Measurements from ENCODE around the gene STAT1. TPM values are rescaled to one million over a fixed set of nuclear protein-coding genes. Genes with fewer than 3 reads are reported as not detected.
"Not testable (repeated sequence)": the region's sequence is repeated elsewhere in the genome, so short reads cannot be mapped to it uniquely, and the experiment has no call there.

Gene STAT1
- total and polyA plus RNA-seq, 2 donors, result 77.8 to 201 TPM

GRCh38 chr2:190995315-190995714 lies 18.7 kb downstream of the STAT1 start:
- not testable (repeated sequence) for H3K4me1 ChIP-seq (ENCODE audit: control insufficient read depth in 2 of 2, insufficient read depth in 2 of 2, low read length in 2 of 2); H3K27ac ChIP-seq (ENCODE audit: low read depth in 1 of 2, low read length in 1 of 2); DNase-seq (ENCODE audit: low read depth in 6 of 9, low spot score in 9 of 9); H3K4me3 ChIP-seq (ENCODE audit: low read length in 2 of 2); H3K9me3 ChIP-seq (ENCODE audit: control insufficient read depth in 2 of 2, insufficient read depth in 1 of 2, low read length in 1 of 2); H3K27me3 ChIP-seq (ENCODE audit: control insufficient read depth in 2 of 2, insufficient read depth in 1 of 2, low read length in 1 of 2)
- H3K36me3 ChIP-seq (ENCODE audit: control insufficient read depth in 2 of 2, insufficient read depth in 2 of 2, low read length in 1 of 2), result peaks cover 70 to 96% of the 10 kb centered on the region in 2 donors
- 97% methylated on average over 3 of the region's 3 CpGs for WGBS

GRCh38 chr2:190994148-190994547 lies 19.8 kb downstream of the STAT1 start:
- DNase-seq (ENCODE audit: low read depth in 6 of 9, low spot score in 9 of 9), result no peak
- no peak overlapping the region for H3K27ac ChIP-seq (ENCODE audit: low read depth in 1 of 2, low read length in 1 of 2)
- H3K4me1 ChIP-seq (ENCODE audit: control insufficient read depth in 2 of 2, insufficient read depth in 2 of 2, low read length in 2 of 2), result no peaks in the 10 kb centered on the region
- H3K9me3 ChIP-seq (ENCODE audit: control insufficient read depth in 2 of 2, insufficient read depth in 1 of 2, low read length in 1 of 2), result no peaks in the 10 kb centered on the region
- H3K27me3 ChIP-seq (ENCODE audit: control insufficient read depth in 2 of 2, insufficient read depth in 1 of 2, low read length in 1 of 2), result no peaks in the 10 kb centered on the region
- no peak overlapping the region for H3K4me3 ChIP-seq (ENCODE audit: low read length in 2 of 2)
- H3K36me3 ChIP-seq (ENCODE audit: control insufficient read depth in 2 of 2, insufficient read depth in 2 of 2, low read length in 1 of 2), result peaks cover 70 to 96% of the 10 kb centered on the region in 2 donors
- 99% methylated on average over 7 of the region's 7 CpGs for WGBS

- no peaks in the 10 kb centered on the region for H3K4me1 ChIP-seq (ENCODE audit: control insufficient read depth in 2 of 2, insufficient read depth in 2 of 2, low read length in 2 of 2)
- 97% methylated on average over 6 of the region's 6 CpGs for WGBS
- H3K9me3 ChIP-seq (ENCODE audit: control insufficient read depth in 2 of 2, insufficient read depth in 1 of 2, low read length in 1 of 2), result no peaks in the 10 kb centered on the region
- peaks cover 75 to 97% of the 10 kb centered on the region in 2 donors for H3K36me3 ChIP-seq (ENCODE audit: control insufficient read depth in 2 of 2, insufficient read depth in 2 of 2, low read length in 1 of 2)
- H3K4me3 ChIP-seq (ENCODE audit: low read length in 2 of 2), result no peak overlapping the region
- H3K27ac ChIP-seq (ENCODE audit: low read depth in 1 of 2, low read length in 1 of 2), result no peak overlapping the region
- H3K27me3 ChIP-seq (ENCODE audit: control insufficient read depth in 2 of 2, insufficient read depth in 1 of 2, low read length in 1 of 2), result no peaks in the 10 kb centered on the region
- DNase-seq (ENCODE audit: low read depth in 6 of 9, low spot score in 9 of 9), result no peak
These were observed 20.7 kb downstream of the STAT1 start for GRCh38 chr2:190993292-190993643.

GRCh38 chr2:190990132-190990531 lies 23.8 kb downstream of the STAT1 start:
- H3K36me3 ChIP-seq (ENCODE audit: control insufficient read depth in 2 of 2, insufficient read depth in 2 of 2, low read length in 1 of 2), result peaks cover 76 to 97% of the 10 kb centered on the region in 2 donors
- no peak overlapping the region for H3K4me3 ChIP-seq (ENCODE audit: low read length in 2 of 2)
- no peaks in the 10 kb centered on the region for H3K4me1 ChIP-seq (ENCODE audit: control insufficient read depth in 2 of 2, insufficient read depth in 2 of 2, low read length in 2 of 2)
- H3K27ac ChIP-seq (ENCODE audit: low read depth in 1 of 2, low read length in 1 of 2), result no peak overlapping the region
- 98% methylated on average over 6 of the region's 6 CpGs for WGBS
- no peak for DNase-seq (ENCODE audit: low read depth in 6 of 9, low spot score in 9 of 9)
- H3K27me3 ChIP-seq (ENCODE audit: control insufficient read depth in 2 of 2, insufficient read depth in 1 of 2, low read length in 1 of 2), result no peaks in the 10 kb centered on the region
- H3K9me3 ChIP-seq (ENCODE audit: control insufficient read depth in 2 of 2, insufficient read depth in 1 of 2, low read length in 1 of 2), result no peaks in the 10 kb centered on the region

DNA sequence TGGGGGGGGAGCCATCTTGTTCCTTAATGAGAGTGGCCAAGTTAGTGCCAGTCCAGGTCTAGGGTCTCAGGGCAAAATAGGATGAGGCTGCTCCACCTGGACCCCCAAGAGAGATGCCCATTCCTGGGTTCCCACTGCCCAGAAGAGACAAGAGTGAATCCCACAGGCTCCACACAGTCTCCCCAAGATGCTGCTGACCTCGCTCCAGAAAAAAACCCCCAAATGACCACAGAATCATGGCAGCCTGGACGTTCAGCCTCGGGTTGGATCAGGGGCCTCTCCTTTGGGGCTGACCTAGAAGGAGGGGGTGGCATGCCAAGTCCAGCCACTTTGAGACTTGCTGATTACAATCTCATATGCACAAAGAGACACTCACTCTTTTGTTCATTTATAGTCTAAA lies 25.1 kb downstream of the STAT1 start:
- Histone ChIP-seq H3K36me3 (ENCODE audit: control insufficient read depth in 2 of 2, insufficient read depth in 2 of 2, low read length in 1 of 2) (peaks cover 76 to 98% of the 10 kb centered on the region in 2 donors), H3K27ac (ENCODE audit: low read depth in 1 of 2, low read length in 1 of 2) (no peak overlapping the region), H3K27me3 (ENCODE audit: control insufficient read depth in 2 of 2, insufficient read depth in 1 of 2, low read length in 1 of 2) (no peaks in the 10 kb centered on the region), H3K4me1 (ENCODE audit: control insufficient read depth in 2 of 2, insufficient read depth in 2 of 2, low read length in 2 of 2) (no peaks in the 10 kb centered on the region), H3K9me3 (ENCODE audit: control insufficient read depth in 2 of 2, insufficient read depth in 1 of 2, low read length in 1 of 2) (no peaks in the 10 kb centered on the region), H3K4me3 (ENCODE audit: low read length in 2 of 2) (no peak overlapping the region)
- WGBS, result 98% methylated on average over 3 of the region's 3 CpGs
- DNase-seq (ENCODE audit: low read depth in 6 of 9, low spot score in 9 of 9), result no peak

DNA sequence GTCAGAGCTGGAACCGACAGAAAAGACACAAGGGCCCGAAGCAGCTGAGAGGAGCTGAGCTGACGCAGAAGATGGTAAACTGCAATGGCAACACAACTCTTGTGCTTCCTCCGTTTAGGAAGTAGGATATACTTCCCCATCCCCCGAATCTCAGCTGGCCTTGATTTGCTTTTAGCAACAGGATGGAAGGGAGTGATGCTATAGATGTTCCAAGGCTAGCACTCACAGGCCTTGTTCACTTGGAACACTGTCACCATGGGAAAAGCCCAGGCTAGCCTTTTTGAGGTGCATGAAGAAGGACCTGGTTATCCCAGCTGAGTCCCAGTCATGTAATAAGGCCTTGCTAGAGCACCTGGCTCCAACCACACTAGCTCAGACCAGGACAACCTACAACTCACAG lies 26.0 kb downstream of the STAT1 start:
- DNase-seq (ENCODE audit: low read depth in 6 of 9, low spot score in 9 of 9), result no peak
- Histone ChIP-seq H3K9me3 (ENCODE audit: control insufficient read depth in 2 of 2, insufficient read depth in 1 of 2, low read length in 1 of 2) (no peaks in the 10 kb centered on the region), H3K27me3 (ENCODE audit: control insufficient read depth in 2 of 2, insufficient read depth in 1 of 2, low read length in 1 of 2) (no peaks in the 10 kb centered on the region), H3K4me1 (ENCODE audit: control insufficient read depth in 2 of 2, insufficient read depth in 2 of 2, low read length in 2 of 2) (no peaks in the 10 kb centered on the region), H3K4me3 (ENCODE audit: low read length in 2 of 2) (no peak overlapping the region), H3K36me3 (ENCODE audit: control insufficient read depth in 2 of 2, insufficient read depth in 2 of 2, low read length in 1 of 2) (peaks cover 74 to 97% of the 10 kb centered on the region in 2 donors), H3K27ac (ENCODE audit: low read depth in 1 of 2, low read length in 1 of 2) (no peak overlapping the region)
- 97% methylated on average over 5 of the region's 5 CpGs for WGBS

DNA sequence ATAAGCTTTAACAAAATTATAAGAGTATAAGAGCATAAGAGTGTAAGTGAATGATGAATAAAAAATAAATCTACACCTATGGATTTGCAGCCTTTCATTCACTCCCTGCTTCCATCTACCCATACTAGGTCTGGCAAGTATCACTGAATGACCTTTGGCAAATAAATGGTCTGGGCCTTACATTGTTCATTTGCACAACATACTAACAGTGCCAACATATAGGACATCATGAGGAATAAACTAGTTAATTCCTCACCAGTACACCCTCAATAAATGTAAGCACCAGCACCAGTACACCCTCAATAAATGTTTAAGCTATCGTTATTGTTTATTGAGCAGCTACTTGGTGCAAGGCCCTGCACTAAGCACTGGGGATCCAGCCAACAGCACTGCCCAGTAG lies 26.9 kb downstream of the STAT1 start:
- H3K36me3 ChIP-seq (ENCODE audit: control insufficient read depth in 2 of 2, insufficient read depth in 2 of 2, low read length in 1 of 2), result peaks cover 74 to 97% of the 10 kb centered on the region in 2 donors
- peaks cover 0 to 3% of the 10 kb centered on the region in 2 donors for H3K4me1 ChIP-seq (ENCODE audit: control insufficient read depth in 2 of 2, insufficient read depth in 2 of 2, low read length in 2 of 2)
- H3K9me3 ChIP-seq (ENCODE audit: control insufficient read depth in 2 of 2, insufficient read depth in 1 of 2, low read length in 1 of 2), result no peaks in the 10 kb centered on the region
- WGBS, result 99% methylated on average over 1 of the region's 1 CpG
- H3K27ac ChIP-seq (ENCODE audit: low read depth in 1 of 2, low read length in 1 of 2), result no peak overlapping the region
- H3K4me3 ChIP-seq (ENCODE audit: low read length in 2 of 2), result no peak overlapping the region
- no peaks in the 10 kb centered on the region for H3K27me3 ChIP-seq (ENCODE audit: control insufficient read depth in 2 of 2, insufficient read depth in 1 of 2, low read length in 1 of 2)
- DNase-seq (ENCODE audit: low read depth in 6 of 9, low spot score in 9 of 9), result no peak

DNA sequence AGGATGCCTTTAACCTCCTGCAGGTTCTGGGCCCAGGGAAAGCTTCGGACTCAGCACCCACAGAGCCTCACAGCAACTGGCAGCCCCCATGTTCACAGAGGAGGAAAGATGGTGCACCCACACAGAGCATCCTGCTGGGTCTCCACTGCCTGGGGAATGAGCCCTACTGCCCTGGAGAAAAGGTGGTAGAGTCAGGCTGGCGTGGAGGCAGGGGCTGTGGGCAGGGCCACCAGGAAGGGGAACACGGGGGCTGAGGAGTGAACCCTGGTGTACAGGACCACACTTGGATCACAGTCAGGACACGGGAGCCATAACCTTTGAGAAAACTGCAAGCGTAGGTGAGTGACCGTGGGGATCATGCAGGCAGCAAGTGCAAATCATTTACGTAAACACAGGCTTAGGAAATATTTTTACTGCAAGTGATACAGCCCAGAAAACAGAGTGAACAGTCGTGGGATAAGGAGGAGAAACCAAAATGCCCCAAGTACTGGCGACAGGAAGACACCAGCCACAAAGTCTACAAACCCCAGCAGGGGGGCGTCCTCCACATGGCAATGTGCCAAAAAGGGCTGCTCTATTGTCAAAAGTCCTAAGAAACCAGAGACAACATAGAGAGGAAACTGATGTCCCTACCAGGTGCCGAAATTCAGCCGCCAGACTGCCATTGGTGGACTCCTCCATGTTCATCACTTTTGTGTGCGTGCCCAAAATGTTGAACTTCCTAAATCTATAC lies 27.6 kb downstream of the STAT1 start:
- Histone ChIP-seq H3K36me3 (ENCODE audit: control insufficient read depth in 2 of 2, insufficient read depth in 2 of 2, low read length in 1 of 2) (peaks cover 76 to 97% of the 10 kb centered on the region in 2 donors), H3K4me1 (ENCODE audit: control insufficient read depth in 2 of 2, insufficient read depth in 2 of 2, low read length in 2 of 2) (peaks cover 0 to 3% of the 10 kb centered on the region in 2 donors), H3K27ac (ENCODE audit: low read depth in 1 of 2, low read length in 1 of 2) (no peak overlapping the region), H3K27me3 (ENCODE audit: control insufficient read depth in 2 of 2, insufficient read depth in 1 of 2, low read length in 1 of 2) (no peaks in the 10 kb centered on the region), H3K9me3 (ENCODE audit: control insufficient read depth in 2 of 2, insufficient read depth in 1 of 2, low read length in 1 of 2) (no peaks in the 10 kb centered on the region), H3K4me3 (ENCODE audit: low read length in 2 of 2) (no peak overlapping the region)
- 48% methylated on average over 13 of the region's 13 CpGs for WGBS
- peak in 1 of 9 donors; percentile 45 for DNase-seq (ENCODE audit: low read depth in 6 of 9, low spot score in 9 of 9)

- Histone ChIP-seq H3K4me3 (ENCODE audit: low read length in 2 of 2) (no peak overlapping the region), H3K9me3 (ENCODE audit: control insufficient read depth in 2 of 2, insufficient read depth in 1 of 2, low read length in 1 of 2) (no peaks in the 10 kb centered on the region), H3K4me1 (ENCODE audit: control insufficient read depth in 2 of 2, insufficient read depth in 2 of 2, low read length in 2 of 2) (peaks cover 9 to 20% of the 10 kb centered on the region in 2 donors), H3K27me3 (ENCODE audit: control insufficient read depth in 2 of 2, insufficient read depth in 1 of 2, low read length in 1 of 2) (no peaks in the 10 kb centered on the region), H3K27ac (ENCODE audit: low read depth in 1 of 2, low read length in 1 of 2) (peak overlapping the region in 1 of 2 donors; percentile 46), H3K36me3 (ENCODE audit: control insufficient read depth in 2 of 2, insufficient read depth in 2 of 2, low read length in 1 of 2) (peaks cover 65 to 97% of the 10 kb centered on the region in 2 donors)
- no peak for DNase-seq (ENCODE audit: low read depth in 6 of 9, low spot score in 9 of 9)
- 96% methylated on average over 5 of the region's 5 CpGs for WGBS
These were observed 29.4 kb downstream of the STAT1 start for GRCh38 chr2:190984595-190984994.
